GM19239 (cell line): ENCODE results near the gene RAB3B.
"Not testable (repeated sequence)": the region's sequence is repeated elsewhere in the genome, so short reads cannot be mapped to it uniquely, and the experiment has no call there.

Experiments
- DNase-seq: peaks from one replicate; pipeline ENCODE4 v3.0.0; 2011; ENCODE audit warnings: low spot score; ENCODE audit not compliant: insufficient read length
- FAIRE-seq: peaks from 2 replicates; lab custom pipeline; 2011; peaks lifted over from hg19 to GRCh38; lab: Jason Lieb, UNC

Gene RAB3B

GRCh38 chr1:51927029-51927428 is 63.5 kb downstream of the RAB3B start:
- DNase-seq (no peak), FAIRE-seq (no peak)

GRCh38 chr1:51926171-51926812 is 64.2 kb downstream of the RAB3B start:
- no peak for DNase-seq
- no peak for FAIRE-seq

- DNase-seq (no peak), FAIRE-seq (no peak)
Observed at GRCh38 chr1:51924455-51924854, 66.0 kb downstream of the RAB3B start.

GRCh38 chr1:51922040-51922439 is 68.5 kb downstream of the RAB3B start:
- no peak for FAIRE-seq
- no peak for DNase-seq

GRCh38 chr1:51920130-51920529 is 70.4 kb downstream of the RAB3B start:
- FAIRE-seq (no peak), DNase-seq (no peak)

GRCh38 chr1:51919684-51920083 is 70.8 kb downstream of the RAB3B start:
- FAIRE-seq (no peak), DNase-seq (no peak)

GRCh38 chr1:51916587-51917405 is 73.7 kb downstream of the RAB3B start:
- FAIRE-seq (no peak), DNase-seq (no peak)

- DNase-seq = no peak
- no peak for FAIRE-seq
Observed at GRCh38 chr1:51915951-51916350, 74.5 kb downstream of the RAB3B start.

- FAIRE-seq (no peak), DNase-seq (no peak)
Observed at GRCh38 chr1:51912881-51913280, 77.6 kb downstream of the RAB3B start.

GRCh38 chr1:51910221-51911000 is 80.1 kb downstream of the RAB3B start:
- no peak for FAIRE-seq
- no peak for DNase-seq

- no peak for FAIRE-seq
Observed at GRCh38 chr1:51908499-51908898, 82.0 kb downstream of the RAB3B start.

GRCh38 chr1:51907079-51907702 is 83.3 kb downstream of the RAB3B start:
- DNase-seq = no peak
- FAIRE-seq = no peak

More at GRCh38 chr1:51908499-51908898, 82.0 kb downstream of the RAB3B start:
- DNase-seq = no peak

- FAIRE-seq = no peak
Observed at GRCh38 chr1:51906306-51907078, 84.0 kb downstream of the RAB3B start.

GRCh38 chr1:51902456-51902855 is 88.0 kb downstream of the RAB3B start:
- no peak for DNase-seq
- FAIRE-seq = no peak

More at GRCh38 chr1:51906306-51907078, 84.0 kb downstream of the RAB3B start:
- DNase-seq = no peak

GRCh38 chr1:51901151-51901550 is 89.3 kb downstream of the RAB3B start:
- FAIRE-seq = no peak
- DNase-seq = no peak

- DNase-seq (no peak), FAIRE-seq (no peak)
Observed at GRCh38 chr1:51899022-51899421, 91.5 kb downstream of the RAB3B start.

GRCh38 chr1:51898090-51898734 is 92.3 kb downstream of the RAB3B start:
- FAIRE-seq = no peak

GRCh38 chr1:51897699-51898031 is 92.8 kb downstream of the RAB3B start:
- DNase-seq (no peak), FAIRE-seq (no peak)

More at GRCh38 chr1:51898090-51898734, 92.3 kb downstream of the RAB3B start:
- no peak for DNase-seq

- FAIRE-seq, DNase-seq: not testable (repeated sequence)
Observed at GRCh38 chr1:51894748-51895147, 95.8 kb downstream of the RAB3B start.
